HEK293 (cell line): ENCODE results near the gene HES7.

Source experiments
- CTCF ChIA-PET: fragments of 350-600 bp; formaldehyde crosslinking; extraction: SDS; loops from one replicate; lab custom pipeline; 2021; ENCODE audit warnings: antibody characterized with exemption; lab: Yijun Ruan, JAX
- POLR2A ChIA-PET: fragments of 300-600 bp; formaldehyde crosslinking; extraction: SDS; loops from one replicate; lab custom pipeline; 2020; ENCODE audit warnings: antibody characterized with exemption, inconsistent platforms; lab: Yijun Ruan, JAX
- H3K27ac ChIP-seq: fragments of 200-500 bp; sonication (Bioruptor generic); 2 replicates; pipeline ENCODE4 v1.5.1; 2014; ENCODE audit warnings: low read depth, low read length, control low read depth, inconsistent platforms; ENCODE audit errors: extremely low read depth
- H3K36me3 ChIP-seq, 2 experiments: fragments of 200-500 bp in 1 of 2; sonication (Bioruptor generic) in 1 of 2; 1 replicate in 1 of 2; 2 replicates in 1 of 2; pipeline ENCODE4 v1.5.1; 2014 to 2017; ENCODE audit warnings: inconsistent platforms in 2 of 2, low read length in 2 of 2; ENCODE audit not compliant: control insufficient read depth in 2 of 2, insufficient read depth in 1 of 2
- H3K4me1 ChIP-seq: fragments of 200-500 bp; sonication (Bioruptor generic); 2 replicates; pipeline ENCODE4 v1.5.1; 2014; ENCODE audit warnings: mild to moderate bottlenecking, low read length, inconsistent platforms; ENCODE audit not compliant: control insufficient read depth, insufficient read depth
- H3K4me3 ChIP-seq: 2 replicates; pipeline ENCODE4 v1.5.1; 2011; ENCODE audit warnings: low read depth, mild to moderate bottlenecking, control low read depth, low read length, moderate library complexity
- H3K9me3 ChIP-seq: fragments of 200-500 bp; sonication (Bioruptor generic); 2 replicates; pipeline ENCODE4 v1.5.1; 2014; ENCODE audit warnings: low read depth, low read length, inconsistent platforms; ENCODE audit not compliant: control insufficient read depth, insufficient read depth
- EGR2 ChIP-seq: fragments of 450-650 bp; formaldehyde crosslinking; IDR thresholded peaks from 2 replicates; pipeline ENCODE4 v1.5.1; 2016; ENCODE audit warnings: low read depth, missing biosample characterization, missing genetic modification characterization
- FEZF1 ChIP-seq: fragments of 450-650 bp; formaldehyde crosslinking; IDR thresholded peaks from 2 replicates; pipeline ENCODE4 v1.5.1; 2016; ENCODE audit warnings: missing biosample characterization, missing genetic modification characterization
- GLI4 ChIP-seq: fragments of 450-650 bp; formaldehyde crosslinking; IDR thresholded peaks from 2 replicates; pipeline ENCODE4 v1.5.1; 2016; ENCODE audit warnings: missing biosample characterization, missing genetic modification characterization
- GLIS2 ChIP-seq: fragments of 450-650 bp; formaldehyde crosslinking; IDR thresholded peaks from 2 replicates; pipeline ENCODE4 v1.5.1; 2016; ENCODE audit warnings: missing biosample characterization, missing genetic modification characterization
- PBX3 ChIP-seq: sonication (generic); formaldehyde crosslinking; IDR thresholded peaks from 2 replicates; pipeline ENCODE4 v1.8.1; 2022; ENCODE audit warnings: mild to moderate bottlenecking, moderate library complexity, missing genetic modification reagents
- SETDB1 ChIP-seq: IDR thresholded peaks from one replicate; pipeline ENCODE4 v1.6.1; 2017; ENCODE audit warnings: mild to moderate bottlenecking, low read length, moderate library complexity, mixed read lengths; ENCODE audit not compliant: insufficient read length
- ZBTB10 ChIP-seq: fragments of 450-650 bp; formaldehyde crosslinking; IDR thresholded peaks from 2 replicates; pipeline ENCODE4 v1.5.1; 2016; ENCODE audit warnings: missing biosample characterization, missing genetic modification characterization
- ZBTB17 ChIP-seq: fragments of 450-650 bp; formaldehyde crosslinking; IDR thresholded peaks from 2 replicates; pipeline ENCODE4 v1.5.1; 2016; ENCODE audit warnings: missing biosample characterization, missing genetic modification characterization
- ZBTB6 ChIP-seq: fragments of 450-650 bp; formaldehyde crosslinking; IDR thresholded peaks from 2 replicates; pipeline ENCODE4 v1.5.1; 2017; ENCODE audit warnings: missing biosample characterization, missing genetic modification characterization
- ZFHX2 ChIP-seq: fragments of 450-650 bp; formaldehyde crosslinking; conservative IDR thresholded peaks from 2 replicates; pipeline ENCODE4 v1.5.1; 2016; ENCODE audit warnings: missing biosample characterization, missing genetic modification characterization
- ZNF140 ChIP-seq: fragments of 450-650 bp; formaldehyde crosslinking; IDR thresholded peaks from 2 replicates; pipeline ENCODE4 v1.5.1; 2016; ENCODE audit warnings: missing biosample characterization, missing genetic modification characterization
- ZNF157 ChIP-seq: fragments of 450-650 bp; formaldehyde crosslinking; IDR thresholded peaks from 2 replicates; pipeline ENCODE4 v1.5.1; 2016; ENCODE audit warnings: missing biosample characterization, missing genetic modification characterization
- ZNF2 ChIP-seq: fragments of 450-650 bp; formaldehyde crosslinking; IDR thresholded peaks from 2 replicates; pipeline ENCODE4 v1.5.1; 2016; ENCODE audit warnings: missing biosample characterization, missing genetic modification characterization
- ZNF23 ChIP-seq: fragments of 450-650 bp; formaldehyde crosslinking; IDR thresholded peaks from 2 replicates; pipeline ENCODE4 v1.5.1; 2016; ENCODE audit warnings: missing biosample characterization, missing genetic modification characterization, borderline replicate concordance
- ZNF302 ChIP-seq: fragments of 450-650 bp; formaldehyde crosslinking; IDR thresholded peaks from 2 replicates; pipeline ENCODE4 v1.5.1; 2016; ENCODE audit warnings: missing biosample characterization, missing genetic modification characterization, low read depth
- ZNF37A ChIP-seq: fragments of 450-650 bp; IDR thresholded peaks from 2 replicates; pipeline ENCODE4 v1.5.1; 2018; ENCODE audit warnings: missing biosample characterization, missing genetic modification characterization
- ZNF501 ChIP-seq: fragments of 450-650 bp; formaldehyde crosslinking; IDR thresholded peaks from 2 replicates; pipeline ENCODE4 v1.5.1; 2016; ENCODE audit warnings: missing biosample characterization, missing genetic modification characterization
- ZNF514 ChIP-seq: fragments of 450-650 bp; formaldehyde crosslinking; IDR thresholded peaks from 2 replicates; pipeline ENCODE4 v1.5.1; 2016; ENCODE audit warnings: missing biosample characterization, missing genetic modification characterization
- ZNF585B ChIP-seq: fragments of 450-650 bp; formaldehyde crosslinking; IDR thresholded peaks from 2 replicates; pipeline ENCODE4 v1.5.1; 2016; ENCODE audit warnings: missing biosample characterization, missing genetic modification characterization
- ZNF600 ChIP-seq: fragments of 450-650 bp; formaldehyde crosslinking; IDR thresholded peaks from 2 replicates; pipeline ENCODE4 v1.5.1; 2016; ENCODE audit warnings: missing biosample characterization, missing genetic modification characterization
- ZNF768 ChIP-seq: fragments of 450-650 bp; formaldehyde crosslinking; IDR thresholded peaks from 2 replicates; pipeline ENCODE4 v1.5.1; 2018; ENCODE audit warnings: missing biosample characterization, mild to moderate bottlenecking, missing genetic modification characterization
- ZSCAN16 ChIP-seq: fragments of 450-650 bp; formaldehyde crosslinking; IDR thresholded peaks from 2 replicates; pipeline ENCODE4 v1.5.1; 2016; ENCODE audit warnings: missing biosample characterization, missing genetic modification characterization
- ZXDB ChIP-seq: fragments of 450-650 bp; formaldehyde crosslinking; IDR thresholded peaks from 2 replicates; pipeline ENCODE4 v1.5.1; 2016; ENCODE audit warnings: missing biosample characterization, missing genetic modification characterization

The HES7 gene

GRCh38 chr17:8076502-8077266 lies 47.2 kb downstream of the HES7 start:
- Histone ChIP-seq H3K27ac (no peak overlapping the region), H3K36me3 (peaks cover 0 to 3% of the 10 kb centered on the region in 2 experiments; a peak in 1 of 3 replicates), H3K4me1 (peaks cover 7% of the 10 kb centered on the region), H3K9me3 (no peaks in the 10 kb centered on the region; the same call in 1 of the 2 replicates), H3K4me3 (no peak overlapping the region)
- TF ChIP-seq ZFHX2 (0 out of 2 replicates have a peak, but pooled peaks have one; percentile 23), EGR2 (0 out of 2 replicates have a peak, but pooled peaks have one; percentile 34), GLIS2 (tag by site-specific recombination) (no peak)
- POLR2A ChIA-PET, result no interaction called here
- CTCF ChIA-PET, result interaction anchor here (0.6 to 27.3 kb wide), 5 partner anchors 12 to 300 kb away, joined by 3 to 561 read pairs (median 214); partner anchors contain the start of gene ALOX12B

- POLR2A ChIA-PET, result interaction anchor here (1.2 kb wide), 1 partner anchor 144 kb away, joined by 4 read pairs; the partner anchor contains the start of genes CNTROB and TRAPPC1
- Histone ChIP-seq H3K4me1 (peaks cover 7% of the 10 kb centered on the region), H3K27ac (no peak overlapping the region), H3K36me3 (no peaks in the 10 kb centered on the region), H3K4me3 (no peak overlapping the region)
- TF ChIP-seq ZNF501 (tag by site-specific recombination), result no peak
- TF ChIP-seq ZNF600 (tag by site-specific recombination), result 0 out of 2 replicates have a peak, but pooled peaks have one; percentile 9
- TF ChIP-seq ZNF768 (tag by site-specific recombination), result no peak
- TF ChIP-seq, all 188 proteins: peak for 1
- no peaks in the 10 kb centered on the region for H3K9me3 ChIP-seq
- CTCF ChIA-PET, result interaction anchor here (0.6 to 27.3 kb wide), 7 partner anchors 10 to 342 kb away, joined by 3 to 561 read pairs (median 54); partner anchors contain the start of genes ALOX12B and ALOXE3
These were observed 48.1 kb downstream of the HES7 start for GRCh38 chr17:8075574-8076342.

- no peak for TF ChIP-seq ZBTB17 (tag by site-specific recombination)
- no peak for TF ChIP-seq PBX3 (CRISPR knock-in tag)
- no peak for TF ChIP-seq ZNF514 (tag by site-specific recombination)
- no peak for TF ChIP-seq ZNF585B (tag by site-specific recombination)
- no peak for TF ChIP-seq SETDB1
- no peak for TF ChIP-seq ZBTB6 (tag by site-specific recombination)
- no peak for TF ChIP-seq ZBTB10 (tag by site-specific recombination)
- no peak for TF ChIP-seq FEZF1 (tag by site-specific recombination)
- no peak for TF ChIP-seq ZNF23
- no peak for TF ChIP-seq ZNF2 (tag by site-specific recombination)
- TF ChIP-seq GLI4 (tag by site-specific recombination), result no peak
- TF ChIP-seq ZXDB (tag by site-specific recombination), result no peak
- no peak for TF ChIP-seq ZSCAN16 (tag by site-specific recombination)
- no peak for TF ChIP-seq EGR2
- TF ChIP-seq ZNF37A (tag by site-specific recombination), result no peak
- no peak for TF ChIP-seq ZNF302 (tag by site-specific recombination)
- TF ChIP-seq ZNF157 (tag by site-specific recombination), result no peak
- TF ChIP-seq ZNF140 (tag by site-specific recombination), result no peak
- TF ChIP-seq, all 188 proteins: peak for 0
- ChIA-PET POLR2A (interaction anchor here (1.2 kb wide), 1 partner anchor 143 kb away, joined by 4 read pairs; the partner anchor contains the start of genes CNTROB and TRAPPC1), CTCF (interaction anchor here (0.6 to 27.3 kb wide), 15 partner anchors 10 to 711 kb away, joined by 3 to 561 read pairs (median 5); partner anchors contain the start of genes ALOX12B and ALOXE3)
These were observed 48.8 kb downstream of the HES7 start for GRCh38 chr17:8075081-8075480.

More at GRCh38 chr17:8075081-8075480, 48.8 kb downstream of the HES7 start:
- Histone ChIP-seq H3K9me3 (no peaks in the 10 kb centered on the region), H3K4me1 (peaks cover under 1% of the 10 kb centered on the region), H3K4me3 (no peak overlapping the region), H3K36me3 (no peaks in the 10 kb centered on the region), H3K27ac (no peak overlapping the region)
